Epithelial cell of proximal tubule (primary cell): ENCODE measurements around the gene NPAS3. TPM values are rescaled to one million over a fixed set of nuclear protein-coding genes. Genes with fewer than 3 reads are reported as not detected.

ENCODE experiments used
- DNase-seq: peaks from one replicate; pipeline ENCODE4 v3.0.0-alpha.2; 2011; ENCODE audit warnings: low read depth
- H3K4me3 ChIP-seq: 2 replicates; pipeline ENCODE4 v1.5.1; 2011; ENCODE audit warnings: low read depth, mild to moderate bottlenecking, low read length
- total RNA-seq: library from RNA; depleted of rRNA; stranded (reverse); fragments of >200 nt; gene quantifications from 2 replicates; pipeline ENCODE4 v1.2.3, GENCODE V29; 2015
- TF ChIP-seq, protein P1 (sequence below): conservative IDR thresholded peaks from 2 replicates; pipeline ENCODE4 v1.5.1; 2012; ENCODE audit warnings: low read depth, mild to moderate bottlenecking, low read length

The NPAS3 gene
- total RNA-seq, 1 donor from 2014 or later, result 0.35 TPM

DNA sequence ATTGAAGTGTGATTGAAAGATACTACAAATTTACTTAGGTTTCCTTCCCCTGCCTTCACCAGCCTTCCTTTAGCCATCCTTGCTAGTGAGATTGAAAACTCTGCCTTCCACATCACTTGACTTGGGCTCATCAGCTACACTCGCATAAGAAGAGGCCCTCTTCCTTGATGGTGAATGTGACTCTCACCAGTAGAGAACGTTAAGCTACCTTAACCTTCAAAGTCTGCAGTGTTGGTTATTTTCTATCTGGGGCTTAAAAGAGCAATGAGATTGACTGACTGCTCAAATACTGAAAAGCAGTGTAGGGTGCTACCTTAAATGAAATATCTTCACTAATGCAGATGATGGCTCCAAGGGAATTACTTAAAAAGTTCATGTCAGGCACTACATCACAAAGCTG, 740.3 kb downstream of the NPAS3 start:
- no peak for DNase-seq
- no peak overlapping the region for H3K4me3 ChIP-seq
- TF ChIP-seq, protein P1, sequence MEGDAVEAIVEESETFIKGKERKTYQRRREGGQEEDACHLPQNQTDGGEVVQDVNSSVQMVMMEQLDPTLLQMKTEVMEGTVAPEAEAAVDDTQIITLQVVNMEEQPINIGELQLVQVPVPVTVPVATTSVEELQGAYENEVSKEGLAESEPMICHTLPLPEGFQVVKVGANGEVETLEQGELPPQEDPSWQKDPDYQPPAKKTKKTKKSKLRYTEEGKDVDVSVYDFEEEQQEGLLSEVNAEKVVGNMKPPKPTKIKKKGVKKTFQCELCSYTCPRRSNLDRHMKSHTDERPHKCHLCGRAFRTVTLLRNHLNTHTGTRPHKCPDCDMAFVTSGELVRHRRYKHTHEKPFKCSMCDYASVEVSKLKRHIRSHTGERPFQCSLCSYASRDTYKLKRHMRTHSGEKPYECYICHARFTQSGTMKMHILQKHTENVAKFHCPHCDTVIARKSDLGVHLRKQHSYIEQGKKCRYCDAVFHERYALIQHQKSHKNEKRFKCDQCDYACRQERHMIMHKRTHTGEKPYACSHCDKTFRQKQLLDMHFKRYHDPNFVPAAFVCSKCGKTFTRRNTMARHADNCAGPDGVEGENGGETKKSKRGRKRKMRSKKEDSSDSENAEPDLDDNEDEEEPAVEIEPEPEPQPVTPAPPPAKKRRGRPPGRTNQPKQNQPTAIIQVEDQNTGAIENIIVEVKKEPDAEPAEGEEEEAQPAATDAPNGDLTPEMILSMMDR, result no peak

DNA sequence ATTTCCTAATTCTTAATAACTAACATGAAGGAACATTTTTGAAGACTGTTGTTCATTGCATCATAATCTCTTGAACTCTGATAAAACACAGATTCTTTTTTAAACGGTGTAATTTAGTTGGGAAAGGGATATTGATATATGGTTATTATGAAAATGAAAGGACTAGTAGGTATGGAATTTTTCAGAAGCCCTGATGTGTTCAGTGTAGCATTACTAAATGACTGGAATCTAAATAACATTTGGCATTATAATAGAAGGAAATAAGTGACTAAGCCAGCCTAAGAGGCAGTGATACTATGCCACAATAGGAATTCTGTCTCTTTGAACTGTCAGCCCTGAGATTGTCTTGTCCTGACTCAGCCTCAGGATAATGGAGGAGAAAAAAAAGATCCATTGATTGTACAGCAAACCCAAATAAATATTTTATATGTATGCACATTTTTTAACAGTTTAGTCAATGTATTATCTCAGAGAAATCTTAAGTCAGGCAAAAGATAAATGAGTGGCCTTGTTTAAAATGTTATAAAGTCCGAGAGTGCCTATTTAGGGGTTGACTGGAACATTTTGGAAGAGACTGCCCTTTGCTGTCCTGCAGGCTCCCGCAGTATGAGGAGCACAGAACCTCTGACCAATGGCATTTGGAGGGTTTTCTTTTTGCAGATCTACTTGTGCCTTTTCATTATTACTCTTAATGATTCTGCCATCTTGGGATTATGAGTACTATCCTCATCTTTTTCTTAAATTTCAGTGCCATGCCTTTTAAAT, 741.0 kb downstream of the NPAS3 start:
- TF ChIP-seq, protein P1, result no peak
- no peak for DNase-seq
- H3K4me3 ChIP-seq, result no peak overlapping the region

DNA sequence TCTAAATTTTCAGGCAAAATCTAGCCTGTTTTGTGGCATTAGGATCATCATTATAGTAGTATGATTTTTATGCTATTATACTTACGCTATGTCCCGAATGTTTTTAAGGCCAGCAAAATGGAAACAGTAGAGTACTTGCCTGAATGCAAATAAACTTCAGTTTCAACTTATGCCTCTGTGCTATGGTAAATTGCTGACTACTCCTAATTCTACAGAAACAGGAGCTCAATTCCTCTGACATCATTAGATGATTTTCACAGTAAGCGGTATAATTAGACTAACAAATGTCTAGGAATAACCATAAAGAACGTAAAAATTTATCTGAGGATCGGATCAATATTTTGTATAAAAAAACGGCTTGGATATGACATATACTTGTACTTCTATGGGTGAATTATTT, 742.2 kb downstream of the NPAS3 start:
- H3K4me3 ChIP-seq, result no peak overlapping the region
- TF ChIP-seq, protein P1, result no peak
- DNase-seq, result no peak

DNA sequence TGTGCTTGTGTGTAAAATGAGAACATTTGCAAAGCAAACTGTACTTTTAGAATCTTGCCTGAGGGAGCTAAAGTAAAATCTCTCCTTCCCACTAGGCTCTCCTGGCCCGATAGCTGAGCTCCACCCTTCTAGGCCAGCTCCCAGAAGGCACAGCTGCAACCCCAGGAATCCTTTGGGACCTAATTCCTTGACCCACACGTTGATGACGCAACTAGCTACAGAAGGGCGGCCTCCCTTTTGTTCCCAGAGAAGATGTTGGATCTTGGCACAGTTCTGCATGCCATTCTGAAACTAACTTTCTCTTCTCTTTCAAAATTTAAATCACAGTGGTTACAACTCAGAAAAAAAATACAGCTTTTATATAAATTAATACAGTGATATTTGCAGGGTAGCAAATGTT, 744.1 kb downstream of the NPAS3 start:
- TF ChIP-seq, protein P1, result no peak
- DNase-seq, result no peak
- H3K4me3 ChIP-seq, result no peak overlapping the region

DNA sequence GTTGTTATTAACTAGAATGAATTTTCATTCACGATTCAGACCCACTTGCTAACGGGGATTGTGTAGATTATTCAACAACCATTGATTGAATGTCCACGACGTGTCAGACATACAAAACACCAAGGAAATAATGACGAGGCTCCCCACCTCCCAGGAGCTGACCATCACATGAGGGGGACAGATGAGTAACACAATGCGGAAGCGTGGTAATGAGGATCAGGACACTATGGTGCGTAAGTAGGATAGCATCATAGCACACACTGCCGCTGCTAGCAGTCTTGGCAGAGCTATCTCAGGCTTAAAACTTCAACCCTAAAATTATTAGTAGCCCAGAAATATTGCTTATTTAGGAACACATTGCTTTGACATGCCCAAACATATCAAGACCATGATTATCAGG, 746.3 kb downstream of the NPAS3 start:
- DNase-seq, result no peak
- no peak overlapping the region for H3K4me3 ChIP-seq
- TF ChIP-seq, protein P1, result no peak

DNA sequence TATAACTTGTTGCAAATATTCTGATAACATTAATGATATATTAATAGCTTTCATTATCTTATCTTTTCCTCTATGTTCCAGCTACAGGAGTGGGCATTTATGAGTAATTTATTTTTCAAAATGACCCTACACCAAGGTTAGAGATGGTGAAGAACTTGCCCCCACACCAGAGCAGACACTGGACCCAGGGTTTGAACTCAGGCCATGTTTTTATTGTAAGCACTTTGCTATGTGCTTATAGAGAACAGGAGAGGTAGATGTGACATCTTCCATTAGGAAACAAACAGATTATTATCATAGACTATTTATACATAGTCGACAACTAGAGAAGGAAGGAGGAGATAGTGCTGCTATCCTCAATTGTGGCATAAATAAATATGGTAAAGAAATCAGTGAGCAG, 747.0 kb downstream of the NPAS3 start:
- DNase-seq, result no peak
- H3K4me3 ChIP-seq, result no peak overlapping the region
- TF ChIP-seq, protein P1, result no peak

DNA sequence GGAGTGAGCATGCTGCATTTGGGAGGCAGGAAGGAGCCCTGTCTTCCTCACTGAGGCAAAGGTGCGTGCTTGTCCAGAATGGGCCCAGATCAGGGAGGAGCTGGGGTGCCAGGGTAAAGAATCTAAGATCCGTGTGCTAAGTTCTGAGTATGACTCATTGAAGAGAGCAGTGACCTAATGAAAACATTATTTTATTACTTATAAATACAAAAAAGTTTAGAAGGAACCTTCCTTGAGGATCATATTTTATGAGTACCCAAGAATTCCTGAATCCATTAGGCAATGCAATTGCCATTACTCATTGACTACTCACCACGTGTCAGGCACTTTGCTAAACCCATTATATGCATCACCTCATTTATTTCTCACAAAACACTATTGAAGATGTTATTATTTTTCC, 747.5 kb downstream of the NPAS3 start:
- DNase-seq, result peak; percentile 51

More for the DNA sequence above, 747.5 kb downstream of the NPAS3 start:
- TF ChIP-seq, protein P1, result no peak
- H3K4me3 ChIP-seq, result no peak overlapping the region
